Glomerular visceral epithelial cell (primary cell): Measurements from ENCODE around the gene NDUFA5.

ENCODE experiments used
- DNase-seq: peaks from one replicate; pipeline ENCODE4 v3.0.0-alpha.2; 2016; ENCODE audit errors: extremely low spot score

The NDUFA5 gene

GRCh38 chr7:123502201-123502600 is 55.4 kb downstream of the NDUFA5 start:
- DNase-seq: no peak

- no peak for DNase-seq
Observed at GRCh38 chr7:123500878-123501489, 56.6 kb downstream of the NDUFA5 start.

- DNase-seq: no peak
Observed at GRCh38 chr7:123499211-123499970, 58.2 kb downstream of the NDUFA5 start.

GRCh38 chr7:123498601-123499000 is 59.0 kb downstream of the NDUFA5 start:
- DNase-seq: no peak

- no peak for DNase-seq
Observed at GRCh38 chr7:123498031-123498430, 59.6 kb downstream of the NDUFA5 start.

GRCh38 chr7:123494193-123494796 is 63.3 kb downstream of the NDUFA5 start:
- peak; percentile 40 for DNase-seq

GRCh38 chr7:123492485-123492884 is 65.1 kb downstream of the NDUFA5 start:
- DNase-seq: no peak
